ENCODE data around the gene RARG. TPM values are rescaled to one million over a fixed set of nuclear protein-coding genes. Genes with fewer than 3 reads are reported as not detected.

Gene RARG
- total RNA-seq, 1 donor from 2014 or later = 74.5 TPM

GRCh38 chr12:53259891-53260290, 27.9 kb upstream of the RARG start:
- no peak overlapping the region for H3K27ac Mint-ChIP-seq
- H3K27me3 Mint-ChIP-seq = no peaks in the 10 kb centered on the region
- no peaks in the 10 kb centered on the region for H3K4me1 Mint-ChIP-seq (ENCODE audit: unreplicated experiment)
- no peak overlapping the region for H3K4me3 Mint-ChIP-seq
- H3K36me3 Mint-ChIP-seq = no peaks in the 10 kb centered on the region
- DNase-seq (ENCODE audit: extremely low spot score, unreplicated experiment) = no peak
- no peaks in the 10 kb centered on the region for H3K9me3 Mint-ChIP-seq
- TF ChIP-seq CTCF (conservative IDR thresholded peaks at IDR 0.05) = no peak

GRCh38 chr12:53258541-53259539, 26.8 kb upstream of the RARG start:
- Mint-ChIP-seq H3K4me3 (no peak overlapping the region), H3K36me3 (no peaks in the 10 kb centered on the region), H3K27ac (no peak overlapping the region), H3K9me3 (no peaks in the 10 kb centered on the region), H3K4me1 (ENCODE audit: unreplicated experiment) (peaks cover under 1% of the 10 kb centered on the region), H3K27me3 (no peaks in the 10 kb centered on the region)
- TF ChIP-seq CTCF (conservative IDR thresholded peaks at IDR 0.05) = no peak
- DNase-seq (ENCODE audit: extremely low spot score, unreplicated experiment) = no peak

- Mint-ChIP-seq H3K36me3 (no peaks in the 10 kb centered on the region), H3K27ac (no peak overlapping the region), H3K9me3 (no peaks in the 10 kb centered on the region), H3K4me1 (ENCODE audit: unreplicated experiment) (peaks cover 13% of the 10 kb centered on the region), H3K4me3 (no peak overlapping the region), H3K27me3 (no peaks in the 10 kb centered on the region)
- TF ChIP-seq CTCF (conservative IDR thresholded peaks at IDR 0.05) = no peak
- DNase-seq (ENCODE audit: extremely low spot score, unreplicated experiment) = no peak
Observed at GRCh38 chr12:53255996-53256395, 24.0 kb upstream of the RARG start.

- TF ChIP-seq CTCF (conservative IDR thresholded peaks at IDR 0.05) = no peak
- Mint-ChIP-seq H3K27ac (no peak overlapping the region), H3K4me3 (no peak overlapping the region), H3K36me3 (no peaks in the 10 kb centered on the region), H3K4me1 (ENCODE audit: unreplicated experiment) (peaks cover 16% of the 10 kb centered on the region), H3K27me3 (no peaks in the 10 kb centered on the region), H3K9me3 (no peaks in the 10 kb centered on the region)
- no peak for DNase-seq (ENCODE audit: extremely low spot score, unreplicated experiment)
Observed at GRCh38 chr12:53254816-53255545, 23.0 kb upstream of the RARG start.

GRCh38 chr12:53253298-53253697, 21.3 kb upstream of the RARG start:
- peak overlapping the region; percentile 94 for H3K27ac Mint-ChIP-seq
- no peak for TF ChIP-seq CTCF (conservative IDR thresholded peaks at IDR 0.05)
- peak overlapping the region; percentile 98 for H3K4me3 Mint-ChIP-seq
- H3K27me3 Mint-ChIP-seq = no peaks in the 10 kb centered on the region
- DNase-seq (ENCODE audit: extremely low spot score, unreplicated experiment) = no peak
- peaks cover 16% of the 10 kb centered on the region for H3K4me1 Mint-ChIP-seq (ENCODE audit: unreplicated experiment)
- H3K9me3 Mint-ChIP-seq = no peaks in the 10 kb centered on the region
- no peaks in the 10 kb centered on the region for H3K36me3 Mint-ChIP-seq
